Neuronal stem cell (in vitro differentiated cells): ENCODE measurements around the gene PCSK7.

Experiments used
- DNase-seq: peaks from one replicate; pipeline ENCODE4 v3.0.0-alpha.2; 2013; ENCODE audit warnings: low spot score
- H2AFZ ChIP-seq: one replicate; pipeline ENCODE4 v1.6.1; 2013; ENCODE audit warnings: mild to moderate bottlenecking, low read length, inconsistent platforms
- H2AK5ac ChIP-seq: 2 replicates; pipeline ENCODE4 v1.6.1; 2013; ENCODE audit warnings: low read depth, mild to moderate bottlenecking, inconsistent platforms, low read length, moderate library complexity, mixed read lengths
- H2BK120ac ChIP-seq: 2 replicates; pipeline ENCODE4 v1.6.1; 2013; ENCODE audit warnings: low read depth, mild to moderate bottlenecking, inconsistent platforms, low read length, moderate library complexity, mixed read lengths
- H2BK12ac ChIP-seq: one replicate; pipeline ENCODE4 v1.6.1; 2013; ENCODE audit warnings: low read length, inconsistent platforms
- H2BK15ac ChIP-seq: 2 replicates; pipeline ENCODE4 v1.6.1; 2013; ENCODE audit warnings: mild to moderate bottlenecking, low read length, inconsistent platforms, mixed read lengths
- H2BK5ac ChIP-seq: one replicate; pipeline ENCODE4 v1.6.1; 2013; ENCODE audit warnings: inconsistent platforms, mild to moderate bottlenecking, low read length, moderate library complexity
- H3K14ac ChIP-seq: one replicate; pipeline ENCODE4 v1.6.1; 2013; ENCODE audit warnings: low read length, inconsistent platforms
- H3K18ac ChIP-seq: 2 replicates; pipeline ENCODE4 v1.6.1; 2013; ENCODE audit warnings: low read length, inconsistent platforms
- H3K23ac ChIP-seq: 2 replicates; pipeline ENCODE4 v1.6.1; 2013; ENCODE audit warnings: low read depth, mild to moderate bottlenecking, mixed read lengths, low read length, inconsistent platforms; ENCODE audit not compliant: poor library complexity
- H3K27ac ChIP-seq: replicated peaks from 3 replicates; pipeline ENCODE4 v1.5.1; 2013; ENCODE audit warnings: low read length, inconsistent platforms
- H3K27me3 ChIP-seq, 3 experiments: 2 replicates each; pipeline ENCODE4 v1.6.1; 2013; ENCODE audit warnings: low read length in 3 of 3, mild to moderate bottlenecking in 2 of 3, inconsistent platforms in 1 of 3, low read depth in 1 of 3, mixed read lengths in 1 of 3, moderate library complexity in 1 of 3; ENCODE audit not compliant: control insufficient read depth in 3 of 3, insufficient read depth in 3 of 3
- H3K36me3 ChIP-seq, 2 donors: replicated peaks in 1 of 2; 2 replicates each; pipeline ENCODE4 v1.6.1; 2013; ENCODE audit warnings: low read length in 2 of 2; ENCODE audit not compliant: control insufficient read depth in 2 of 2, insufficient read depth in 2 of 2
- H3K4ac ChIP-seq: 2 replicates; pipeline ENCODE4 v1.6.1; 2013; ENCODE audit warnings: inconsistent platforms, mild to moderate bottlenecking, low read length, moderate library complexity
- H3K4me1 ChIP-seq, 2 donors: 1 replicate in 1 of 2; 2 replicates in 1 of 2; pipeline ENCODE4 v1.6.1; 2013; ENCODE audit warnings: low read length in 2 of 2, low read depth in 1 of 2; ENCODE audit not compliant: control insufficient read depth in 2 of 2, insufficient read depth in 1 of 2
- H3K4me2 ChIP-seq: one replicate; pipeline ENCODE4 v1.6.1; 2013; ENCODE audit warnings: mild to moderate bottlenecking, low read length, inconsistent platforms; ENCODE audit not compliant: insufficient read depth, poor library complexity, severe bottlenecking
- H3K4me3 ChIP-seq, 2 donors: 2 replicates each; pipeline ENCODE4 v1.5.1; 2013; ENCODE audit warnings: low read length in 2 of 2, mild to moderate bottlenecking in 2 of 2, inconsistent platforms in 1 of 2, moderate library complexity in 1 of 2
- H3K79me1 ChIP-seq: one replicate; pipeline ENCODE4 v1.6.1; 2013; ENCODE audit warnings: low read depth, mild to moderate bottlenecking, inconsistent platforms, low read length, moderate library complexity
- H3K9ac ChIP-seq: one replicate; pipeline ENCODE4 v1.6.1; 2013; ENCODE audit warnings: mild to moderate bottlenecking, low read depth, low read length, inconsistent platforms; ENCODE audit not compliant: poor library complexity
- H3K9me3 ChIP-seq, 2 donors: replicated peaks in 1 of 2; 2 replicates each; pipeline versions ENCODE3 to v1.6.1; 2013; ENCODE audit warnings: low read length in 2 of 2, mild to moderate bottlenecking in 2 of 2, inconsistent platforms in 1 of 2, low read depth in 1 of 2, mixed read lengths in 1 of 2, moderate library complexity in 1 of 2; ENCODE audit not compliant: control insufficient read depth in 2 of 2, insufficient read depth in 1 of 2
- H4K8ac ChIP-seq: one replicate; pipeline ENCODE4 v1.6.1; 2013; ENCODE audit warnings: low read depth, mild to moderate bottlenecking, inconsistent platforms, low read length, moderate library complexity
- H4K91ac ChIP-seq: one replicate; pipeline ENCODE4 v1.6.1; 2013; ENCODE audit warnings: low read length, low read depth, mild to moderate bottlenecking, inconsistent platforms; ENCODE audit not compliant: poor library complexity
- WGBS, 2 donors: extraction: QIAGEN DNeasy Blood & Tissue Kit; methylation state at CpG; one replicate each; pipeline ENCODE4 v1.1.7; 2013; ENCODE audit warnings: missing lambda C conversion rate in 2 of 2, mixed read lengths in 1 of 2; ENCODE audit not compliant: insufficient read length in 2 of 2, insufficient replicate concordance in 1 of 2; ENCODE audit errors: extremely low coverage in 2 of 2; 5-methylcytosine and 5-hydroxymethylcytosine counted together

The PCSK7 gene

DNA sequence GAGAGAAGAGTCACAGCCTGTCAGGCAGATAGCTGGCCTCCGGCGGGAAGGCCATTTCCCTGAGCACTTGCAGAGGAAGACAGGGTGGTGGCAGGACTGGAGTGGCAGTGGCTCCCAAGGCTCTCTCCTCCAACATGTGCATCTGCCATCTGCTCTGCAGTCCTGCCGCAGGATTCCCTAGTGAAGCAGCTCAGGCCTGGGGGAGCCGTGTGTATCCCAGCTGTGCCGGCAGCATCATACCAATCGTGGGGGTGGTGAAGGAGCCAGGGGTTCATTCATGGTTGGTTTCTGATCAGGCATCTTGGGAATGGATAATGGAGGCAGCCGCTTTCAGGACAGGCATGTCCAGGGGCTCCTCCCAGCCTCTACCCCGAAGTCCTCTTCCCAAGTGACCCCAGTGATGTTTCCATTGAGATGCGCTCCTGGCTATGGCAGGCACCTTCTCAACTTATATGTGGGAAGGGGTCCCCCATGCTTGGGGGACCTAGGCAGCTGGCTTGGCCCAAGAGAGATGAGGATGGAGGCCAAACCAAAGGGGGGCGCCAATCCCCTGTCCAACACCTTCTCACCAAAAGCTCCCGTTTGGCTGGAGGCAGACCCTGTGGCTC lies 26.6 kb downstream of the PCSK7 start:
- H3K4ac ChIP-seq, result no peak overlapping the region
- H3K4me3 ChIP-seq, result peak overlapping the region in 1 of 2 donors; percentile 62
- no peak overlapping the region for H2BK12ac ChIP-seq
- H3K27me3 ChIP-seq, result no peaks in the 10 kb centered on the region
- H2AK5ac ChIP-seq, result no peak overlapping the region
- no peak overlapping the region for H2BK15ac ChIP-seq
- no peak overlapping the region for H3K4me2 ChIP-seq
- WGBS, 2 donors, result no CpG with 5 or more reads among the region's 11 CpGs
- H3K36me3 ChIP-seq, result peaks cover 16 to 19% of the 10 kb centered on the region in 2 donors
- H2AFZ ChIP-seq, result no peak overlapping the region
- no peak overlapping the region for H3K18ac ChIP-seq
- H3K9me3 ChIP-seq, result no peaks in the 10 kb centered on the region
- H2BK120ac ChIP-seq, result no peak overlapping the region
- no peak overlapping the region for H3K14ac ChIP-seq
- DNase-seq, result no peak
- no peak overlapping the region for H3K27ac ChIP-seq
- no peak overlapping the region for H4K8ac ChIP-seq
- no peak overlapping the region for H3K23ac ChIP-seq
- no peak overlapping the region for H3K9ac ChIP-seq
- H3K79me1 ChIP-seq, result no peaks in the 10 kb centered on the region
- peaks cover 0 to 15% of the 10 kb centered on the region in 2 donors for H3K4me1 ChIP-seq
- no peak overlapping the region for H4K91ac ChIP-seq
- H2BK5ac ChIP-seq, result no peak overlapping the region

DNA sequence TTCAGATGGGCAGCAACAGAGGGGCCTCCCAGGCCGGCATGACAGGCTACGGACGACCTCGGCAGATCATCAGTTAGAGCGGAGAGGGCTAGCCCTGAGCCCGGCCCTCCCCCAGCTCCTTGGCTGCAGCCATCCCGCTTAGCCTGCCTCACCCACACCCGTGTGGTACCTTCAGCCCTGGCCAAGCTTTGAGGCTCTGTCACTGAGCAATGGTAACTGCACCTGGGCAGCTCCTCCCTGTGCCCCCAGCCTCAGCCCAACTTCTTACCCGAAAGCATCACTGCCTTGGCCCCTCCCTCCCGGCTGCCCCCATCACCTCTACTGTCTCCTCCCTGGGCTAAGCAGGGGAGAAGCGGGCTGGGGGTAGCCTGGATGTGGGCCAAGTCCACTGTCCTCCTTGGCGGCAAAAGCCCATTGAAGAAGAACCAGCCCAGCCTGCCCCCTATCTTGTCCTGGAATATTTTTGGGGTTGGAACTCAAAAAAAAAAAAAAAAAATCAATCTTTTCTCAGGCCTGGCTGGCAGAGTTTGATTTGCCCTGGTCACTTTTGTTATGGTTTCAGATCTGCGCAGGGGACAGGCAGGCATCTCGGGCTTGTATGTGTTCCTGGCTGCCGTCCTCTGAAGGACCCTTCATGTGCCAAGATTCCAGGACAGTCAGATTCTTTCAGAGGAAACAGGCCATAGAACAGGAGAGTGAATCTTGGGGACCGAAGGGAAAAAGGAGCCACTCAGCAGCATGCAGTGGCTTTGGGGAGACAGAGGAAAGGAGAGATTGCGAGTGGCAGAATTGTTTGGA lies 27.4 kb downstream of the PCSK7 start:
- no CpG with 5 or more reads among the region's 17 CpGs for WGBS, 2 donors
- no peak overlapping the region for H2BK5ac ChIP-seq
- H3K79me1 ChIP-seq, result no peaks in the 10 kb centered on the region
- H2AFZ ChIP-seq, result no peak overlapping the region
- H3K36me3 ChIP-seq, result peaks cover 16 to 19% of the 10 kb centered on the region in 2 donors
- peak overlapping the region; percentile 29 for H3K23ac ChIP-seq
- H2BK120ac ChIP-seq, result no peak overlapping the region
- no peak overlapping the region for H4K8ac ChIP-seq
- no peak overlapping the region for H3K14ac ChIP-seq
- no peak overlapping the region for H3K27ac ChIP-seq
- no peak overlapping the region for H3K9ac ChIP-seq
- H2BK15ac ChIP-seq, result no peak overlapping the region
- H4K91ac ChIP-seq, result no peak overlapping the region
- H3K27me3 ChIP-seq, result no peaks in the 10 kb centered on the region
- no peak for DNase-seq
- H2BK12ac ChIP-seq, result no peak overlapping the region
- no peak overlapping the region for H3K4me3 ChIP-seq
- no peak overlapping the region for H3K18ac ChIP-seq
- peaks cover 3 to 22% of the 10 kb centered on the region in 2 donors for H3K4me1 ChIP-seq
- no peak overlapping the region for H3K4ac ChIP-seq
- H3K4me2 ChIP-seq, result no peak overlapping the region
- H2AK5ac ChIP-seq, result no peak overlapping the region
- H3K9me3 ChIP-seq, result no peaks in the 10 kb centered on the region

DNA sequence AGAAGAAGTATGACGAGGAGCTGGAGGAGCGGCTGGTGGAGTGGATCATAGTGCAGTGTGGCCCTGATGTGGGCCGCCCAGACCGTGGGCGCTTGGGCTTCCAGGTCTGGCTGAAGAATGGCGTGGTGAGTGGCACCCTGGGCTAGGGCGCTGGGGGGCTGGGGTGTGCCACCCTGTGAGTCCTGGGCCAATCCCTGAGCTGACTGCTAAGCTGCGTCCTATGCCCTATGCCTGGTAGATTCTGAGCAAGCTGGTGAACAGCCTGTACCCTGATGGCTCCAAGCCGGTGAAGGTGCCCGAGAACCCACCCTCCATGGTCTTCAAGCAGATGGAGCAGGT lies 28.8 kb downstream of the PCSK7 start:
- H3K9me3 ChIP-seq, result no peaks in the 10 kb centered on the region
- no peak overlapping the region for H3K27ac ChIP-seq
- H3K4me1 ChIP-seq, result peaks cover 12 to 32% of the 10 kb centered on the region in 2 donors
- no peak overlapping the region for H4K8ac ChIP-seq
- no peak overlapping the region for H4K91ac ChIP-seq
- H3K9ac ChIP-seq, result no peak overlapping the region
- H3K27me3 ChIP-seq, result no peaks in the 10 kb centered on the region
- H3K4ac ChIP-seq, result no peak overlapping the region
- no CpG with 5 or more reads among the region's 10 CpGs for WGBS, 2 donors
- H3K4me2 ChIP-seq, result no peak overlapping the region
- peak overlapping the region; percentile 74 for H3K23ac ChIP-seq
- H2AFZ ChIP-seq, result no peak overlapping the region
- no peak overlapping the region for H2AK5ac ChIP-seq
- peaks cover 16 to 19% of the 10 kb centered on the region in 2 donors for H3K36me3 ChIP-seq
- peak overlapping the region; percentile 32 for H3K18ac ChIP-seq
- DNase-seq, result no peak
- H2BK5ac ChIP-seq, result no peak overlapping the region
- no peak overlapping the region for H3K14ac ChIP-seq
- H3K4me3 ChIP-seq, result no peak overlapping the region
- no peak overlapping the region for H2BK120ac ChIP-seq
- no peak overlapping the region for H2BK12ac ChIP-seq
- H3K79me1 ChIP-seq, result no peaks in the 10 kb centered on the region
- H2BK15ac ChIP-seq, result no peak overlapping the region

DNA sequence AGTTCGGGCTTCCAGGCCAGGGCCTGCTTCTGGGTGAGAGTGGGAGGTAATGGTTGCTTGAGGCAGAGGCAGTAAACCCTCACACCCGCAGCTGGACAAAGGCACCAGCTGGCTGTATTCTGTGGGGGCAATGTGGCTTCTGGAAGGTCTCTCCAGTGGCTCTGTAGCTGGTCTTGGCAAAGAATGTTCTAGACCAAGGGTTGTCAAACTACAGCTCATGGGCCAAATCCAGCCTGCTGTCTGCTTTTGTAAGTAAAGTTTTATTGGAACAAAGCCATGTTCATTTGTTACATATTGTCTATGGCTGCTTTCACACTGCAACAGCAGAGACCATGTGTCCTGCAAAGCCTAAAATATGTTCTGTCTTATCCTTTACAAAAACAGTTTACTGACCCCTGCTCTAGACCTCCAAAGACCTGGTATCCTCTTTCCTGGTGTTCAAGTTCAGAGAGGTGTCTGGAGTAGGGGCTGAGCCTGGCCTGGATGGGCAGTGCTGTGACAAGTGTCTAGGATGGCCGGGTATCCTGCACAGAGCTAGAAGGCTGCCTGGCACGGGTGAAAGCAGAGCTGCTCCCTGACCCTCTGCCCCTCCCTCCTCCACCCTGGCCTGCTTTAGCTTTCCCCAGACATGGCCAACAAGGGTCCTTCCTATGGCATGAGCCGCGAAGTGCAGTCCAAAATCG lies 29.3 kb downstream of the PCSK7 start:
- no peak overlapping the region for H2BK120ac ChIP-seq
- no peak overlapping the region for H4K8ac ChIP-seq
- no peak for DNase-seq
- peaks cover 16 to 19% of the 10 kb centered on the region in 2 donors for H3K36me3 ChIP-seq
- no peak overlapping the region for H2BK5ac ChIP-seq
- no peak overlapping the region for H4K91ac ChIP-seq
- no CpG with 5 or more reads among the region's 7 CpGs for WGBS, 2 donors
- no peaks in the 10 kb centered on the region for H3K27me3 ChIP-seq
- H3K27ac ChIP-seq, result no peak overlapping the region
- H3K4ac ChIP-seq, result no peak overlapping the region
- peak overlapping the region; percentile 32 for H3K18ac ChIP-seq
- peaks cover 12 to 36% of the 10 kb centered on the region in 2 donors for H3K4me1 ChIP-seq
- no peaks in the 10 kb centered on the region for H3K79me1 ChIP-seq
- no peak overlapping the region for H2BK12ac ChIP-seq
- no peak overlapping the region for H2AFZ ChIP-seq
- H3K23ac ChIP-seq, result peak overlapping the region; percentile 74
- H3K4me3 ChIP-seq, result peak overlapping the region in 1 of 2 donors; percentile 53
- no peak overlapping the region for H2BK15ac ChIP-seq
- no peak overlapping the region for H3K4me2 ChIP-seq
- H3K14ac ChIP-seq, result no peak overlapping the region
- no peak overlapping the region for H3K9ac ChIP-seq
- no peak overlapping the region for H2AK5ac ChIP-seq
- no peaks in the 10 kb centered on the region for H3K9me3 ChIP-seq
